Type B pancreatic cell (in vitro differentiated cells): ENCODE measurements around the gene TMCC3. TPM values are rescaled to one million over a fixed set of nuclear protein-coding genes. Genes with fewer than 3 reads are reported as not detected.

Experiments
- DNase-seq: peaks from one replicate; pipeline ENCODE4 v3.0.0; 2021; ENCODE audit warnings: mixed read lengths; ENCODE audit not compliant: unreplicated experiment; ENCODE audit errors: extremely low spot score
- H3K27ac Mint-ChIP-seq: 2 replicates; pipeline ENCODE4 v1.8.0; 2021; ENCODE audit warnings: mild to moderate bottlenecking, mixed read lengths
- H3K27me3 Mint-ChIP-seq: 2 replicates; pipeline ENCODE4 v1.8.0; 2021; ENCODE audit warnings: mixed read lengths
- H3K36me3 Mint-ChIP-seq: 2 replicates; pipeline ENCODE4 v1.8.0; 2021; ENCODE audit warnings: mixed read lengths
- H3K4me1 Mint-ChIP-seq: one replicate; pipeline ENCODE4 v1.8.0; 2021; ENCODE audit warnings: mixed read lengths; ENCODE audit not compliant: unreplicated experiment
- H3K4me3 Mint-ChIP-seq: 2 replicates; pipeline ENCODE4 v1.8.0; 2021; ENCODE audit warnings: mild to moderate bottlenecking, mixed read lengths
- H3K9me3 Mint-ChIP-seq: 2 replicates; pipeline ENCODE4 v1.8.0; 2021; ENCODE audit warnings: mixed read lengths
- total RNA-seq: library from RNA; stranded (reverse); gene quantifications from 2 replicates; pipeline ENCODE4 v1.2.1, GENCODE V29; 2021; ENCODE audit warnings: low replicate concordance
- TF ChIP-seq, protein P1 (sequence below): fragments of 200-600 bp; sonication (generic); conservative IDR thresholded peaks from 2 replicates; pipeline ENCODE4 v1.5.0; 2021; ENCODE audit warnings: antibody characterized with exemption, mild to moderate bottlenecking

The TMCC3 gene
- total RNA-seq, 1 donor from 2014 or later, result 14.1 TPM

DNA sequence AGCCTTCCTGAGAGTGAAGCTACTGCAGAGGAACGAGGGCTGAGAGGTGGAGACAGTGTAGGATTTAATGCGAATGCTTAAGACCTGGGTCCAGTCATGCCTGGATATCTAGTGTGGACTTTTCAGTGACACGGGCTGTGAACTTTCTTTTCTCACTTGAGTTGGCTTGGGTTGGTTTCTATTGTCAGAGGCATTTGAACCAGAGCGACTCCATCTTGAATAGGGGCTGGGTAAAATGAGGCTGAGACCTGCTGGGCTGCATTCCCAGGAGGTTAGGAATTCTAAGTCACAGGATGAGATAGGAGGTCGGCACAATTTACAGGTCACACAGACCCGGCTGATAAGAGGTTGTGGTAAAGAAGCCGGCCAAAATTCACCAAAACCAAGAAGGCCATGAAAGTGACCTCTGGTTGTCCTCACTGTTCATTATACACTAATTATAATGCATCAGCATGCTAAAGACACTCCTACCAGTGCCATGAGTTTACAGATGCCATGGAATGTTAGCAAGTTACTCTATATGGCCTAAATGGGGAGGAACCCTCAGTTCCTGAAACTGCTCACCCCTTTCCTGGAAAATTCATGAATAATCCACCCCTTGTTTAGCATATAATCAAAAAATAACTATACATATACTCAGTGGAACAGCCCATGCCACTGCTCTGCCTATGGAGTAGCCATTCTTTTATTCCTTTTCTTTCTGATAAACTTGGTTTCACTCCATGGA, 34.2 kb upstream of the TMCC3 start:
- no peaks in the 10 kb centered on the region for H3K4me1 Mint-ChIP-seq
- no peak for DNase-seq
- no peaks in the 10 kb centered on the region for H3K9me3 Mint-ChIP-seq

DNA sequence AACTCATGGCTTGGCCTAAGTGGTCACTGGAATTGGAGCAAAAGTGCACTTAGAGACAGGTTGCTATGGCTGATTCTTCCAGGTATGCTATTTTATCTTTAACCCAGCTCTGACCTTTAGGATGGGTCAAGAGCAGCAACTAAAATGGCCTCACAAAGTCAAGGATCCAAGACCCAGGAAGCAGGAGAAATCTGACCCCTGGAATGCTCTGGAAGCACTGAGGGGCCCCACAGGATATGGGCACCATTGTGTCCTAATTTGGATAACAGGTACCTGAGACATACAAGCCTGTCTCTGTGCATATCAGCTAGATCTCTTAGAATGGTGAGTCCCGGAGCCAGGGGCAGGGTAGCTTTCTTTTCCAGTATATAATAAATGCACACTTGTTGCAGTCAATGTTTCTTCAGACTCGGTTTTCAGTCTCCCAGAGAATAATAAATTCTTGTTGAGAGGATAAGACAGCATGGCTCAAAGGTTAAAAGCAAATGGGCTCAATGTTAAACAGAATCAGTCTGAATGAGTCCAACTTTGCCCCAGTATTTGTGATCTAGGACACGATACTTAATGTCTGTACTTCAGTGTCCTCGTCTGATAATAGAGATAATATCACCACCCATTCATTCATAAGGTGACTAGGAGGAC, 29.3 kb upstream of the TMCC3 start:
- Mint-ChIP-seq H3K27me3 (no peaks in the 10 kb centered on the region), H3K36me3 (no peaks in the 10 kb centered on the region), H3K27ac (no peak overlapping the region), H3K4me1 (peaks cover 20% of the 10 kb centered on the region), H3K4me3 (no peak overlapping the region), H3K9me3 (no peaks in the 10 kb centered on the region)
- DNase-seq, result no peak
- TF ChIP-seq, protein P1, sequence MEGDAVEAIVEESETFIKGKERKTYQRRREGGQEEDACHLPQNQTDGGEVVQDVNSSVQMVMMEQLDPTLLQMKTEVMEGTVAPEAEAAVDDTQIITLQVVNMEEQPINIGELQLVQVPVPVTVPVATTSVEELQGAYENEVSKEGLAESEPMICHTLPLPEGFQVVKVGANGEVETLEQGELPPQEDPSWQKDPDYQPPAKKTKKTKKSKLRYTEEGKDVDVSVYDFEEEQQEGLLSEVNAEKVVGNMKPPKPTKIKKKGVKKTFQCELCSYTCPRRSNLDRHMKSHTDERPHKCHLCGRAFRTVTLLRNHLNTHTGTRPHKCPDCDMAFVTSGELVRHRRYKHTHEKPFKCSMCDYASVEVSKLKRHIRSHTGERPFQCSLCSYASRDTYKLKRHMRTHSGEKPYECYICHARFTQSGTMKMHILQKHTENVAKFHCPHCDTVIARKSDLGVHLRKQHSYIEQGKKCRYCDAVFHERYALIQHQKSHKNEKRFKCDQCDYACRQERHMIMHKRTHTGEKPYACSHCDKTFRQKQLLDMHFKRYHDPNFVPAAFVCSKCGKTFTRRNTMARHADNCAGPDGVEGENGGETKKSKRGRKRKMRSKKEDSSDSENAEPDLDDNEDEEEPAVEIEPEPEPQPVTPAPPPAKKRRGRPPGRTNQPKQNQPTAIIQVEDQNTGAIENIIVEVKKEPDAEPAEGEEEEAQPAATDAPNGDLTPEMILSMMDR, result no peak

More for the DNA sequence above, 34.2 kb upstream of the TMCC3 start:
- TF ChIP-seq, protein P1, result no peak
- H3K4me3 Mint-ChIP-seq, result no peak overlapping the region
- H3K27me3 Mint-ChIP-seq, result no peaks in the 10 kb centered on the region
- H3K27ac Mint-ChIP-seq, result no peak overlapping the region
- H3K36me3 Mint-ChIP-seq, result no peaks in the 10 kb centered on the region

GRCh38 chr12:94678849-94679248, 28.5 kb upstream of the TMCC3 start:
- peak overlapping the region; percentile 4 for H3K4me3 Mint-ChIP-seq
- TF ChIP-seq, protein P1, result no peak
- no peaks in the 10 kb centered on the region for H3K9me3 Mint-ChIP-seq
- H3K36me3 Mint-ChIP-seq, result no peaks in the 10 kb centered on the region
- DNase-seq, result no peak
- peak overlapping the region; percentile 70 for H3K27ac Mint-ChIP-seq
- peaks cover 22% of the 10 kb centered on the region for H3K4me1 Mint-ChIP-seq
- no peaks in the 10 kb centered on the region for H3K27me3 Mint-ChIP-seq

GRCh38 chr12:94678379-94678778, 28.0 kb upstream of the TMCC3 start:
- Mint-ChIP-seq H3K36me3 (no peaks in the 10 kb centered on the region), H3K4me1 (peaks cover 22% of the 10 kb centered on the region), H3K27me3 (no peaks in the 10 kb centered on the region), H3K27ac (no peak overlapping the region), H3K9me3 (no peaks in the 10 kb centered on the region), H3K4me3 (no peak overlapping the region)
- TF ChIP-seq, protein P1, result no peak
- DNase-seq, result no peak

- Mint-ChIP-seq H3K9me3 (no peaks in the 10 kb centered on the region), H3K4me1 (peaks cover 22% of the 10 kb centered on the region), H3K36me3 (no peaks in the 10 kb centered on the region), H3K27ac (peak overlapping the region; percentile 81), H3K27me3 (no peaks in the 10 kb centered on the region), H3K4me3 (peak overlapping the region; percentile 58)
- no peak for DNase-seq
- TF ChIP-seq, protein P1, result no peak
Observed at GRCh38 chr12:94677778-94678177, 27.4 kb upstream of the TMCC3 start.
